ENCODE data around the gene GASK1B.

The GASK1B gene

GRCh38 chr4:158172261-158173258 lies at the start of gene GASK1B:
GASK1B (minus strand) TSS chr4:158173025; CDS start chr4:158171375, 1,650 bp downstream.
- FAIRE-seq (no peak), DNase-seq (ENCODE audit: insufficient read length, low spot score) (peak; percentile 46)

- no peak for FAIRE-seq
- DNase-seq (ENCODE audit: insufficient read length, low spot score), result no peak
Measured at GRCh38 chr4:158219623-158220022, 46.8 kb upstream of the GASK1B start.

GRCh38 chr4:158217763-158218162 lies 44.9 kb upstream of the GASK1B start:
- no peak for FAIRE-seq
- DNase-seq (ENCODE audit: insufficient read length, low spot score), result no peak

- DNase-seq (ENCODE audit: insufficient read length, low spot score), result no peak
- no peak for FAIRE-seq
Measured at GRCh38 chr4:158214856-158215255, 42.0 kb upstream of the GASK1B start.

GRCh38 chr4:158213466-158213865 lies 40.6 kb upstream of the GASK1B start:
- DNase-seq (ENCODE audit: insufficient read length, low spot score) (no peak), FAIRE-seq (no peak)

- DNase-seq (ENCODE audit: insufficient read length, low spot score) (no peak), FAIRE-seq (no peak)
Measured at GRCh38 chr4:158211222-158211621, 38.4 kb upstream of the GASK1B start.

- FAIRE-seq (peak; percentile 62), DNase-seq (ENCODE audit: insufficient read length, low spot score) (peak; percentile 81)
Measured at GRCh38 chr4:158209825-158210807, 37.3 kb upstream of the GASK1B start, which contains the start of gene TMEM144. TMEM144 (plus strand) TSS chr4:158210486; CDS start chr4:158212668, 2,182 bp downstream.

GRCh38 chr4:158208963-158209640 lies 36.3 kb upstream of the GASK1B start:
- FAIRE-seq (no peak), DNase-seq (ENCODE audit: insufficient read length, low spot score) (no peak)

GRCh38 chr4:158203929-158204328 lies 31.1 kb upstream of the GASK1B start:
- DNase-seq (ENCODE audit: insufficient read length, low spot score), result no peak
- no peak for FAIRE-seq

- DNase-seq (ENCODE audit: insufficient read length, low spot score) (no peak), FAIRE-seq (no peak)
Measured at GRCh38 chr4:158203436-158203835, 30.6 kb upstream of the GASK1B start.

- DNase-seq (ENCODE audit: insufficient read length, low spot score) (no peak), FAIRE-seq (no peak)
Measured at GRCh38 chr4:158202481-158202880, 29.7 kb upstream of the GASK1B start.

- FAIRE-seq (no peak), DNase-seq (ENCODE audit: insufficient read length, low spot score) (no peak)
Measured at GRCh38 chr4:158201876-158202275, 29.1 kb upstream of the GASK1B start.

GRCh38 chr4:158201322-158201721 lies 28.5 kb upstream of the GASK1B start:
- FAIRE-seq, result no peak
- DNase-seq (ENCODE audit: insufficient read length, low spot score), result no peak

GRCh38 chr4:158200214-158200613 lies 27.4 kb upstream of the GASK1B start:
- no peak for DNase-seq (ENCODE audit: insufficient read length, low spot score)

GRCh38 chr4:158197194-158197776 lies 24.5 kb upstream of the GASK1B start:
- DNase-seq (ENCODE audit: insufficient read length, low spot score) (no peak), FAIRE-seq (no peak)

More at GRCh38 chr4:158200214-158200613, 27.4 kb upstream of the GASK1B start:
- FAIRE-seq, result no peak

GRCh38 chr4:158195297-158195696 lies 22.5 kb upstream of the GASK1B start:
- DNase-seq (ENCODE audit: insufficient read length, low spot score) (no peak), FAIRE-seq (no peak)

GRCh38 chr4:158193171-158193749 lies 20.4 kb upstream of the GASK1B start:
- FAIRE-seq (no peak), DNase-seq (ENCODE audit: insufficient read length, low spot score) (peak; percentile 41)

- FAIRE-seq (no peak), DNase-seq (ENCODE audit: insufficient read length, low spot score) (no peak)
Measured at GRCh38 chr4:158192439-158193158, 19.8 kb upstream of the GASK1B start.

- no peak for DNase-seq (ENCODE audit: insufficient read length, low spot score)
- no peak for FAIRE-seq
Measured at GRCh38 chr4:158190718-158191117, 17.9 kb upstream of the GASK1B start.

All from HTR-8/SVneo (cell line).